K562 (cell line): ENCODE measurements around the gene PPP1R15A. TPM values are rescaled to one million over a fixed set of nuclear protein-coding genes. Genes with fewer than 3 reads are reported as not detected.

Source experiments
- ATAC-seq: fragments of 200-7000 bp; cut with Tn5 transposase; 3 replicates; pipeline ENCODE4 v1.9.1; 2020; ENCODE audit warnings: moderate library complexity
- BruUV-seq: library from RNA; stranded (reverse); fragments of 400-500 nt; replicated peaks from 2 replicates; lab custom pipeline; 2021; lab: Mats Ljungman, UMichigan
- CTCF ChIA-PET: fragments of 300-600 bp; formaldehyde crosslinking; extraction: SDS; loops from one replicate; lab custom pipeline; 2021; ENCODE audit warnings: low intra/inter-chr PET ratio; lab: Yijun Ruan, JAX
- POLR2A ChIA-PET: fragments of 300-600, 350-650 bp; sonication (Branson Sonifier 250); formaldehyde crosslinking; extraction: SDS; loops from one replicate; lab custom pipeline; 2021; ENCODE audit warnings: antibody characterized with exemption, inconsistent platforms; lab: Yijun Ruan, JAX
- DNase-seq, 4 experiments: peaks; one replicate each; pipeline versions ENCODE4 v3.0.0 to v3.0.0-alpha.2; 2011 to 2018; ENCODE audit warnings: low spot score in 3 of 4, mixed read lengths in 3 of 4; ENCODE audit errors: extremely low read depth in 1 of 4
- FAIRE-seq: peaks from 2 replicates; lab custom pipeline; 2011; peaks lifted over from hg19 to GRCh38; lab: Jason Lieb, UNC
- H2AFZ ChIP-seq: 2 replicates; pipeline ENCODE4 v1.6.0; 2011; ENCODE audit warnings: low read depth, low read length, control low read depth, inconsistent platforms
- H3K27ac ChIP-seq: fragments of 200-600 bp; 3 replicates; pipeline ENCODE4 v1.8.0; 2011; ENCODE audit warnings: low read depth, mild to moderate bottlenecking, control low read depth, inconsistent platforms, low read length, moderate library complexity, mixed read lengths; ENCODE audit errors: extremely low read depth
- H3K27me3 ChIP-seq, 2 experiments: fragments of 300-600 bp in 1 of 2; 2 replicates in 1 of 2; 3 replicates in 1 of 2; pipeline versions ENCODE4 v1.6.0 to v1.8.0; 2011; ENCODE audit warnings: inconsistent platforms in 2 of 2, low read length in 2 of 2, mild to moderate bottlenecking in 1 of 2, mixed read lengths in 1 of 2, moderate library complexity in 1 of 2; ENCODE audit not compliant: control insufficient read depth in 2 of 2, insufficient read depth in 2 of 2
- H3K36me3 ChIP-seq: fragments of 300-600 bp; 3 replicates; pipeline ENCODE4 v1.8.0; 2011; ENCODE audit warnings: mild to moderate bottlenecking, low read length, inconsistent platforms; ENCODE audit not compliant: control insufficient read depth, insufficient read depth
- H3K4me1 ChIP-seq, 2 experiments: fragments of 200-600 bp in 1 of 2; replicated peaks in 1 of 2; 2 replicates in 1 of 2; 3 replicates in 1 of 2; pipeline versions ENCODE4 v1.5.1 to v1.8.0; 2011; ENCODE audit warnings: inconsistent platforms in 2 of 2, low read length in 2 of 2, mild to moderate bottlenecking in 1 of 2, mixed read lengths in 1 of 2, moderate library complexity in 1 of 2; ENCODE audit not compliant: control insufficient read depth in 2 of 2, insufficient read depth in 2 of 2
- H3K4me2 ChIP-seq: 2 replicates; pipeline ENCODE4 v1.6.1; 2011; ENCODE audit warnings: low read length, control low read depth, inconsistent platforms, mixed read lengths; ENCODE audit not compliant: insufficient read depth
- H3K4me3 ChIP-seq: fragments of 200-600 bp; sonication (generic), shearing (Covaris generic); 2 replicates; pipeline ENCODE4 v1.5.1; 2016; ENCODE audit warnings: control low read depth, inconsistent platforms
- H3K79me2 ChIP-seq: fragments of 200-600 bp; 3 replicates; pipeline ENCODE4 v1.8.0; 2011; ENCODE audit warnings: low read length, inconsistent platforms; ENCODE audit not compliant: control insufficient read depth, insufficient read depth
- H3K9ac ChIP-seq, 2 experiments: 2 replicates each; pipeline versions ENCODE4 v1.6.0 to v1.6.1; 2011; ENCODE audit warnings: low read depth in 2 of 2, low read length in 2 of 2, control low read depth in 1 of 2, inconsistent platforms in 1 of 2, mild to moderate bottlenecking in 1 of 2, mixed read lengths in 1 of 2; ENCODE audit not compliant: insufficient read depth in 1 of 2
- H3K9me1 ChIP-seq: one replicate; pipeline ENCODE4 v1.6.0; 2011; ENCODE audit warnings: inconsistent platforms, mild to moderate bottlenecking, low read length, moderate library complexity; ENCODE audit not compliant: control insufficient read depth, insufficient read depth
- H3K9me3 ChIP-seq: replicated peaks from 2 replicates; pipeline ENCODE4 v1.5.1; 2011; ENCODE audit warnings: low read depth, low read length, inconsistent platforms; ENCODE audit not compliant: control insufficient read depth, insufficient read depth
- H4K20me1 ChIP-seq: replicated peaks from 2 replicates; pipeline ENCODE4 v1.6.1; 2011; ENCODE audit warnings: low read length, inconsistent platforms, mixed read lengths; ENCODE audit not compliant: control insufficient read depth, insufficient read depth
- MYNN ChIP-seq, 2 experiments: sonication (generic); formaldehyde crosslinking in 1 of 2; IDR thresholded peaks; 2 replicates each; pipeline versions ENCODE4 v1.5.0 to v1.6.1; 2016 to 2020; ENCODE audit warnings: antibody characterized with exemption in 1 of 2, missing genetic modification reagents in 1 of 2
- POLR2B ChIP-seq: fragments of 450-650 bp; IDR thresholded peaks from 2 replicates; pipeline ENCODE4 v1.6.1; 2018; ENCODE audit warnings: low read depth; ENCODE audit not compliant: partially characterized antibody
- POLR2G ChIP-seq: fragments of 200-400 bp; formaldehyde crosslinking; IDR thresholded peaks from 2 replicates; pipeline ENCODE4 v1.6.1; 2017; ENCODE audit warnings: low read depth, mild to moderate bottlenecking, antibody characterized with exemption, low read length, moderate library complexity
- POU5F1 ChIP-seq: fragments of 150-350 bp; IDR thresholded peaks from 2 replicates; pipeline ENCODE4 v1.6.1; 2014; ENCODE audit warnings: borderline replicate concordance, low read length, low read depth, mild to moderate bottlenecking; ENCODE audit not compliant: partially characterized antibody
- RBFOX2 ChIP-seq: fragments of 200-400 bp; formaldehyde crosslinking; IDR thresholded peaks from 2 replicates; pipeline ENCODE4 v1.6.1; 2017; ENCODE audit warnings: low read depth, mild to moderate bottlenecking, low read length, moderate library complexity
- RBM22 ChIP-seq: fragments of 200-400 bp; formaldehyde crosslinking; IDR thresholded peaks from 2 replicates; pipeline ENCODE4 v1.6.1; 2018; ENCODE audit warnings: low read length, low read depth; ENCODE audit not compliant: poor library complexity, severe bottlenecking
- SUPT5H ChIP-seq: fragments of 450-650 bp; IDR thresholded peaks from 2 replicates; pipeline ENCODE4 v1.6.1; 2016
- ZBTB7A ChIP-seq: IDR thresholded peaks from 2 replicates; pipeline ENCODE4 v1.6.1; 2011; ENCODE audit warnings: low read depth, mild to moderate bottlenecking, low read length, moderate library complexity, borderline replicate concordance; ENCODE audit not compliant: control insufficient read depth
- WGBS: fragments of 100-300 bp; shearing (Covaris generic); methylation state at CpG from one replicate; pipeline ENCODE4 v1.1.6; 2016; ENCODE audit warnings: low coverage, mixed read lengths; ENCODE audit not compliant: insufficient coverage; ENCODE audit errors: missing lambda C conversion rate; 5-methylcytosine and 5-hydroxymethylcytosine counted together
- in situ Hi-C: fragments of 300-500 bp; cut with MboI; formaldehyde crosslinking; loops from 4 replicates; pipeline ENCODE4 v1.15.0; 2018; ENCODE audit warnings: inconsistent platforms, mixed read lengths
- intact Hi-C: fragments of 100-400 bp; cut with micrococcal nuclease; formaldehyde crosslinking; loops from 2 replicates; pipeline ENCODE4 v1.14.2; 2022
- polyA plus RNA-seq, 8 experiments: library from polyadenylated mRNA; depleted of rRNA in 4 of 8; stranded (reverse) in 5 of 8; unstranded in 3 of 8; fragments of >200 nt; fragmentation: Nextera tagmentation in 2 of 8; fragmentation: Illumina TruSeq in 1 of 8; extraction: Ambion mirVana in 2 of 8; extraction: Trizol in 1 of 8; gene quantifications; 2 replicates each; pipeline versions ENCODE4 v1.2.1 to v1.2.3, GENCODE V29; 2011 to 2014; ENCODE audit warnings: inconsistent platforms in 1 of 8, missing spikeins in 1 of 8
- total RNA-seq, 7 experiments: library from RNA; depleted of rRNA in 6 of 7; stranded (reverse); fragments of >200 nt in 6 of 7; fragmentation: Illumina TruSeq in 2 of 7; extraction: Trizol in 2 of 7; gene quantifications; 2 replicates each; pipeline versions ENCODE4 v1.2.1 to v1.2.3, GENCODE V29; 2011 to 2021; ENCODE audit warnings: low replicate concordance in 1 of 7
- TF ChIP-seq, protein P1 (sequence below): fragments of 250-450 bp; sonication (Bioruptor Pico); IDR thresholded peaks from 2 replicates; pipeline ENCODE4 v1.5.0; 2021; ENCODE audit warnings: mild to moderate bottlenecking, moderate library complexity
- TF ChIP-seq, protein P2 (sequence below): fragments of 450-650 bp; IDR thresholded peaks from 2 replicates; pipeline ENCODE4 v1.6.1; 2016; ENCODE audit warnings: mild to moderate bottlenecking

The PPP1R15A gene
- total and polyA plus RNA-seq, 9 of the 15 experiments (the other 6 are each of a cell fraction or from before 2014, with no cell fraction given), result 0.42 to 73.7 (median 44.0) TPM

DNA sequence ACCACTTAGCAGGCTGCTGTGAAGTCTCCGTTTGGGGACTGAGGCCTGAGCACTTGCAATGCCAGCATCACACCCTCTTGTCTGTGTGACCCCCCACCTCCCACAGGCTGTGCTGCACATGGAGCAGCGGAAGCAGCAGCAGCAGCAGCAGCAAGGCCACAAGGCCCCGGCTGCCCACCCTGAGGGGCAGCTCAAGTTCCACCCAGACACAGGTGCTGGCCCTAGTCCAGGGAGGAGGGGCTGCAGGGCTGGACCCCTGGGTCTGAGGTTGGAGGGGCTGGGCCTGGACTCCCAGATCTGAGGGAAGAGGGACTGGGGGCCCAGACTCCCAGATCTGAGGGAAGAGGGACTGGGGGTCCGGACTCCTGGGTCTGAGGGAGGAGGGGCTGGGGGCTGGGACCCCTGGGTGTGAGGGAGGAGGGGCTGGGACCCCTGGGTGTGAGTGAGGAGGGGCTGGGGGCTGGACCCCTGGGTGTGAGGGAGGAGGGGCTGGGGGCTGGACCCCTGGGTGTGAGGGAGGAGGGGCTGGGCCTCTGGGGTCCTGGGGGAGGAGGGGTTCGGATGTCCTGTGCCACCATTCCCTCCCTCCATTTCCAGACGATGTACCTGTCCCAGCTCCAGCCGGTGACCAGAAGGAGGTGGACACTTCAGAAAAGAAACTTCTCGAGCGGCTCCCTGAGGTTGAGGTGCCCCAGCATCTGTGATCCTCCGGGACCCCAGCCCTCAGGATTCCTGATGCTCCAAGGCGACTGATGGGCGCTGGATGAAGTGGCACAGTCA is 49.7 kb downstream of the PPP1R15A start:
- H3K27me3 ChIP-seq, result no peaks in the 10 kb centered on the region
- peaks cover 56% of the 10 kb centered on the region; the same call in 2 of the 3 replicates for H3K36me3 ChIP-seq
- H3K79me2 ChIP-seq, result no peaks in the 10 kb centered on the region
- H3K9me1 ChIP-seq, result no peaks in the 10 kb centered on the region
- no peak overlapping the region for H2AFZ ChIP-seq
- CTCF ChIA-PET, result no interaction called here
- BruUV-seq, result no TSS peak
- 0 out of 4 replicates have a peak overlapping the region, but pooled peaks of 1 of the 2 experiments have one; percentile 5 for H3K9ac ChIP-seq
- no peak overlapping the region for H3K4me2 ChIP-seq
- FAIRE-seq, result no peak
- peaks cover 7 to 13% of the 10 kb centered on the region in 2 experiments; a peak in 4 of 5 replicates for H3K4me1 ChIP-seq
- H4K20me1 ChIP-seq, result no peaks in the 10 kb centered on the region
- WGBS, result 100% methylated on average over 6 of the region's 12 CpGs
- H3K27ac ChIP-seq, result no peak overlapping the region
- no peak for ATAC-seq
- POLR2A ChIA-PET, result interaction anchor here (0.7 to 3.5 kb wide), 5 partner anchors 11 to 49 kb away, joined by 3 to 19 read pairs (median 8); partner anchors contain the start of gene DHDH
- peak; percentile 65 for TF ChIP-seq POLR2G
- TF ChIP-seq, protein P1, sequence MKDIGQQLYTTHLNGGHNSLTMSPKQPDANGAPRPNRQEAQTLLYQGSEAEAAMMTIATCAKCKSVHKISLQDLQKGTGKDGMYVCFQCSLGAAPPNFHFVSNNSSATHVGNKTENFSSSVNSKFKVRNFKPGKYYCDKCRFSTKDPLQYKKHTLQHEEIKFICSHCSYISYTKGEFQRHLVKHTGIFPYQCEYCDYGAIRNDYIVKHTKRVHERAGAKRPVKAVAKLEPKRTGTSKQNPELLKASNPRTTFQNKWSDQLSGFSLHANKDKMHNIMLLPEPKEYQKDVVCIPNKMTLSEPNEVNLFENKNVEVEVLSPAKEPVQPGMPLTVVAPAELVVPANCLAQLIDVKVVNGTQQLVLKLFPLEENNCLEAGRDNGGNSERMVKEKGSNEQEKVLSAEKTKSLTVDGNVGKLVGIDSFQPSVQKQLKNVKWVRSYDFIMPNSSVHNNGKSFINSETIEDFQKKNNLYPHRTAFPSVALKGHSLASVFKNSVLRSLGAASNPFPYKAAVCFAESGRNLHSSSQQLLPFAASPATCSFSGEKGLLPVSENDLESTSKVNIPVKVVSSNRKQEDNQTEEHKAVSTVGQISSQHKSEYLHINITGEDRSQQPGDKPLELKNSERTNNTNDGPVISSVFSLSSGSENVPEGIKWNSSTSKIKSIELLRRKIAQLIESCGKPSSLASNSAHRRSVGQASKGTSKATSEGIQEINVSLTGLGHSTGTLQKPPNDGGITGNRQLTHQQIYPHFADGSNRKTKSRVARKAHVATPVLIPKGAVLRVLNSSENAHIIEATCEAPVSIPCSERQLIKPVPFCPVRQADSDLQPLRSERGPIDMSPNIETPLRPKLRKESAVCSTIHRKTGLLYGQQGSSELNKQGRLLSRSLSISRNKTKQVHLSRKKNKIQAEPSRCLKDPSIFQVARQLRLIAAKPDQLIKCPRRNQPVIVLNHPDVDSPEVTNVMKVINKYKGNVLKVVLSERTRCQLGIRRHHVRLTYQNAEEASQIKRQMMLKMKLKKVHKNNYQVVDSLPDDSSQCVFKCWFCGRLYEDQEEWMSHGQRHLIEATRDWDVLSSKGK (CRISPR knock-in tag), result no peak
- 0 out of 2 replicates have a peak, but pooled peaks have one; percentile 45 for TF ChIP-seq RBFOX2
- TF ChIP-seq ZBTB7A, result peak; percentile 31; the same call in 1 of the 2 replicates
- peak; percentile 58 for TF ChIP-seq RBM22
- TF ChIP-seq, protein P2, sequence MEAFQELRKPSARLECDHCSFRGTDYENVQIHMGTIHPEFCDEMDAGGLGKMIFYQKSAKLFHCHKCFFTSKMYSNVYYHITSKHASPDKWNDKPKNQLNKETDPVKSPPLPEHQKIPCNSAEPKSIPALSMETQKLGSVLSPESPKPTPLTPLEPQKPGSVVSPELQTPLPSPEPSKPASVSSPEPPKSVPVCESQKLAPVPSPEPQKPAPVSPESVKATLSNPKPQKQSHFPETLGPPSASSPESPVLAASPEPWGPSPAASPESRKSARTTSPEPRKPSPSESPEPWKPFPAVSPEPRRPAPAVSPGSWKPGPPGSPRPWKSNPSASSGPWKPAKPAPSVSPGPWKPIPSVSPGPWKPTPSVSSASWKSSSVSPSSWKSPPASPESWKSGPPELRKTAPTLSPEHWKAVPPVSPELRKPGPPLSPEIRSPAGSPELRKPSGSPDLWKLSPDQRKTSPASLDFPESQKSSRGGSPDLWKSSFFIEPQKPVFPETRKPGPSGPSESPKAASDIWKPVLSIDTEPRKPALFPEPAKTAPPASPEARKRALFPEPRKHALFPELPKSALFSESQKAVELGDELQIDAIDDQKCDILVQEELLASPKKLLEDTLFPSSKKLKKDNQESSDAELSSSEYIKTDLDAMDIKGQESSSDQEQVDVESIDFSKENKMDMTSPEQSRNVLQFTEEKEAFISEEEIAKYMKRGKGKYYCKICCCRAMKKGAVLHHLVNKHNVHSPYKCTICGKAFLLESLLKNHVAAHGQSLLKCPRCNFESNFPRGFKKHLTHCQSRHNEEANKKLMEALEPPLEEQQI, result no peak
- TF ChIP-seq POLR2B, result peak; percentile 54
- TF ChIP-seq SUPT5H, result 0 out of 2 replicates have a peak, but pooled peaks have one; percentile 43
- no peak for TF ChIP-seq POU5F1
- TF ChIP-seq MYNN (IDR thresholded peaks at IDR 0.05), result 0 out of 2 replicates have a peak, but pooled peaks have one; percentile 16
- no peak for TF ChIP-seq MYNN (CRISPR knock-in tag; IDR thresholded peaks at IDR 0.05)
- H3K9me3 ChIP-seq, result no peaks in the 10 kb centered on the region
- no peak for DNase-seq
- no peak overlapping the region for H3K4me3 ChIP-seq
- intact Hi-C loops (no loop called here), in situ Hi-C loops (no loop called here)
